Caco-2 (cell line): ENCODE results near the gene SGSM1. TPM values are rescaled to one million over a fixed set of nuclear protein-coding genes. Genes with fewer than 3 reads are reported as not detected.

ENCODE experiments used
- BruUV-seq: library from RNA; stranded (reverse); fragments of 400-500 nt; replicated peaks from 2 replicates; lab custom pipeline; 2021; lab: Mats Ljungman, UMichigan
- CTCF ChIA-PET: fragments of 300-600 bp; sonication (Branson Sonifier 250); formaldehyde crosslinking; loops from one replicate; lab custom pipeline; 2022; ENCODE audit warnings: antibody characterized with exemption; lab: Charles Lee
- POLR2A ChIA-PET: fragments of 300-600 bp; sonication (Branson Sonifier 250); formaldehyde crosslinking; loops from one replicate; lab custom pipeline; 2022; ENCODE audit warnings: antibody characterized with exemption; lab: Charles Lee
- DNase-seq, 2 experiments: peaks; one replicate each; pipeline versions ENCODE4 v3.0.0 to v3.0.0-alpha.2; 2020 to 2022
- H3K27me3 ChIP-seq: replicated peaks from 2 replicates; pipeline ENCODE4 v1.6.0; 2011; ENCODE audit warnings: low read length; ENCODE audit not compliant: control insufficient read depth, insufficient read depth
- H3K36me3 ChIP-seq: 2 replicates; pipeline ENCODE4 v1.5.1; 2011; ENCODE audit warnings: low read length; ENCODE audit not compliant: control insufficient read depth, insufficient read depth
- H3K4me1 ChIP-seq: fragments of 250-450 bp; sonication (Bioruptor Pico); 2 replicates; pipeline ENCODE4 v1.5.1; 2020; ENCODE audit warnings: mild to moderate bottlenecking
- H3K4me3 ChIP-seq: 2 replicates; pipeline ENCODE4 v1.5.1; 2011; ENCODE audit warnings: low read depth, mild to moderate bottlenecking, control low read depth, low read length
- H3K9me3 ChIP-seq: fragments of 250-450 bp; sonication (Bioruptor Pico); 2 replicates; pipeline ENCODE4 v1.5.1; 2020; ENCODE audit warnings: mild to moderate bottlenecking, moderate library complexity
- H3K27ac Mint-ChIP-seq: one replicate; pipeline ENCODE4 v1.8.0; 2022; ENCODE audit warnings: mixed read lengths; ENCODE audit not compliant: unreplicated experiment
- H3K27me3 Mint-ChIP-seq: one replicate; pipeline ENCODE4 v1.8.0; 2022; ENCODE audit warnings: mixed read lengths; ENCODE audit not compliant: insufficient read depth, unreplicated experiment
- H3K36me3 Mint-ChIP-seq: one replicate; pipeline ENCODE4 v1.8.0; 2022; ENCODE audit warnings: mild to moderate bottlenecking, mixed read lengths; ENCODE audit not compliant: insufficient read depth, unreplicated experiment
- H3K4me1 Mint-ChIP-seq: one replicate; pipeline ENCODE4 v1.8.0; 2022; ENCODE audit warnings: low read depth, mixed read lengths; ENCODE audit not compliant: unreplicated experiment
- H3K4me3 Mint-ChIP-seq: one replicate; pipeline ENCODE4 v1.8.0; 2022; ENCODE audit warnings: mild to moderate bottlenecking, moderate library complexity, mixed read lengths; ENCODE audit not compliant: unreplicated experiment
- H3K9me3 Mint-ChIP-seq: one replicate; pipeline ENCODE4 v1.8.0; 2022; ENCODE audit warnings: mixed read lengths; ENCODE audit not compliant: unreplicated experiment
- intact Hi-C: fragments of 100-400 bp; cut with micrococcal nuclease; formaldehyde crosslinking; loops from one replicate; pipeline ENCODE4 v1.10.0; 2022; ENCODE audit not compliant: unreplicated experiment
- total RNA-seq: library from RNA; stranded (reverse); gene quantifications from 2 replicates; pipeline ENCODE4 v1.2.3, GENCODE V29; 2022
- TF ChIP-seq, protein P1 (sequence below), 2 experiments: fragments of 200-600 bp in 1 of 2; IDR thresholded peaks; 1 replicate in 1 of 2; 2 replicates in 1 of 2; pipeline versions ENCODE4 v1.5.1 to v1.8.0; 2011 to 2022; ENCODE audit warnings: antibody characterized with exemption in 1 of 2, control low read depth in 1 of 2, inconsistent platforms in 1 of 2, low read depth in 1 of 2, low read length in 1 of 2, mild to moderate bottlenecking in 1 of 2, moderate library complexity in 1 of 2; ENCODE audit not compliant: insufficient read depth in 1 of 2, severe bottlenecking in 1 of 2, unreplicated experiment in 1 of 2

The SGSM1 gene
- total RNA-seq, 1 experiment from 2014 or later: 6.1 TPM

DNA sequence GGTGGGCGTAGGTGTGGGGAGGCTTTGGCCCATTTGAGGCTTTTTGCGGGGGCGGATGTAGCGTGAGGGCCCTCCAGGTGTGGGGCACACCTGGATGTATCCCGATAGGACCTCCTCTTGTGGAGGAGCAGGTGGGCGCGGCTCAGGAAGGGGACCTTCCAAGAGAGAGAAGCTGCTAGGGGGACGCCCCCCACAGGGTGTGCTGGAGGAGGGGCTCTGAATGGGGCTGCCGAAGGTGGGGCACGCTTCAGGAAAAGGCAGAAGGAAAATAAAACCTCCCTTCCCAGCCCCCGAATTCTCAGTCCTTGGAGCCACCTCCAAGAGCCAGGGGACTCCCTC lies 621 bp downstream of the SGSM1 start:
- intact Hi-C loops: no loop called here
- Mint-ChIP-seq H3K9me3 (no peaks in the 10 kb centered on the region), H3K27ac (no peak overlapping the region), H3K4me1 (peaks cover 27% of the 10 kb centered on the region), H3K27me3 (no peaks in the 10 kb centered on the region), H3K4me3 (peak overlapping the region; percentile 32), H3K36me3 (no peaks in the 10 kb centered on the region)
- DNase-seq: no peak
- ChIA-PET CTCF (interaction anchor here (0.6 to 1.1 kb wide), 13 partner anchors 15 to 305 kb away, joined by 3 to 9 read pairs (median 4); no protein-coding TSS in a partner anchor), POLR2A (interaction anchor here (0.6 to 1.0 kb wide), 2 partner anchors 31 to 72 kb away, joined by 10 read pairs; no protein-coding TSS in a partner anchor)
- Histone ChIP-seq H3K4me1 (peaks cover 20% of the 10 kb centered on the region), H3K9me3 (no peaks in the 10 kb centered on the region), H3K4me3 (peak overlapping the region; percentile 85), H3K36me3 (no peaks in the 10 kb centered on the region), H3K27me3 (no peaks in the 10 kb centered on the region)
- no TSS peak for BruUV-seq
- TF ChIP-seq, protein P1, sequence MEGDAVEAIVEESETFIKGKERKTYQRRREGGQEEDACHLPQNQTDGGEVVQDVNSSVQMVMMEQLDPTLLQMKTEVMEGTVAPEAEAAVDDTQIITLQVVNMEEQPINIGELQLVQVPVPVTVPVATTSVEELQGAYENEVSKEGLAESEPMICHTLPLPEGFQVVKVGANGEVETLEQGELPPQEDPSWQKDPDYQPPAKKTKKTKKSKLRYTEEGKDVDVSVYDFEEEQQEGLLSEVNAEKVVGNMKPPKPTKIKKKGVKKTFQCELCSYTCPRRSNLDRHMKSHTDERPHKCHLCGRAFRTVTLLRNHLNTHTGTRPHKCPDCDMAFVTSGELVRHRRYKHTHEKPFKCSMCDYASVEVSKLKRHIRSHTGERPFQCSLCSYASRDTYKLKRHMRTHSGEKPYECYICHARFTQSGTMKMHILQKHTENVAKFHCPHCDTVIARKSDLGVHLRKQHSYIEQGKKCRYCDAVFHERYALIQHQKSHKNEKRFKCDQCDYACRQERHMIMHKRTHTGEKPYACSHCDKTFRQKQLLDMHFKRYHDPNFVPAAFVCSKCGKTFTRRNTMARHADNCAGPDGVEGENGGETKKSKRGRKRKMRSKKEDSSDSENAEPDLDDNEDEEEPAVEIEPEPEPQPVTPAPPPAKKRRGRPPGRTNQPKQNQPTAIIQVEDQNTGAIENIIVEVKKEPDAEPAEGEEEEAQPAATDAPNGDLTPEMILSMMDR (IDR thresholded peaks at IDR 0.05; ENCODE audit: insufficient read depth in 1 of 2, low read depth in 1 of 2, low read length in 1 of 2, severe bottlenecking in 1 of 2, unreplicated experiment in 1 of 2): no peak

DNA sequence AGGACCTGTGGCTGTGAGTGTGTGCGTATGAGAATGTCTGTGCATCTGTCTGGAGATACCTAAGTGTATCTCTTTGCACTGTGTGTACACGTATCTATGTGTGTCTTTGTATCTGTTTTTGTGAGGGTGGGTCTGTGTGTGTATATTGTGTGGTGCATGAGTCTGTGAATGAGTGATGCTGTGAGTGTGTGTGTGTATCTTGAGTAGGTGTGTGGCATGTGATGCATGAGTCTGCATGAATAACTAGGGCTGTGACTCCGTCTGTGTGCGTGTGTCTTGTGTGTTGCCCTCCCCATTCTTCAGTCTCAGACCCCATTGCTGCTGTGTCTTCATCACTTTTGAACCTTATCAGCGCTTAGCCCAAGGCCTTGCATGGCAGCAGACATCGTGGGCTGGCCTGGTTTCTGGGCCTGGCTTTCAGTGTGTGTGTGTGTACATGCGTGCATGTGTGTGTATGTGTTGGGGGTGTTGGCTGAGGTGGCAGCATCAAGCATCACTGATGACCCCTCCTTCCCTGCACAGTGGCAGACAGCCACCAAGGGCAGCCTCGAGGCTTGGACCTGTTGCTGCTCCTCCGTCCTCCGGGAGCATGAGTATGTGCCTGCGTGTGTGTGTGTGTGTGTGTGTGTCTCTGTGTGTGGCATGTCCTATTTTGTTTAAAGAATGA lies 1.4 kb downstream of the SGSM1 start:
- peaks cover 22% of the 10 kb centered on the region for H3K4me1 Mint-ChIP-seq
- no peak overlapping the region for H3K27ac Mint-ChIP-seq
- Histone ChIP-seq H3K9me3 (no peaks in the 10 kb centered on the region), H3K4me1 (peaks cover 15% of the 10 kb centered on the region), H3K36me3 (no peaks in the 10 kb centered on the region), H3K27me3 (no peaks in the 10 kb centered on the region), H3K4me3 (no peak overlapping the region)
- TF ChIP-seq, protein P1 (IDR thresholded peaks at IDR 0.05; ENCODE audit: insufficient read depth in 1 of 2, low read depth in 1 of 2, low read length in 1 of 2, severe bottlenecking in 1 of 2, unreplicated experiment in 1 of 2): no peak
- H3K4me3 Mint-ChIP-seq: peak overlapping the region; percentile 32
- POLR2A ChIA-PET: no interaction called here
- BruUV-seq: TSS peak; percentile 18
- intact Hi-C loops: no loop called here
- no peaks in the 10 kb centered on the region for H3K36me3 Mint-ChIP-seq
- no peaks in the 10 kb centered on the region for H3K27me3 Mint-ChIP-seq
- no peaks in the 10 kb centered on the region for H3K9me3 Mint-ChIP-seq
- peak in 1 of 2 experiments; percentile 28 for DNase-seq
- CTCF ChIA-PET: no interaction called here

DNA sequence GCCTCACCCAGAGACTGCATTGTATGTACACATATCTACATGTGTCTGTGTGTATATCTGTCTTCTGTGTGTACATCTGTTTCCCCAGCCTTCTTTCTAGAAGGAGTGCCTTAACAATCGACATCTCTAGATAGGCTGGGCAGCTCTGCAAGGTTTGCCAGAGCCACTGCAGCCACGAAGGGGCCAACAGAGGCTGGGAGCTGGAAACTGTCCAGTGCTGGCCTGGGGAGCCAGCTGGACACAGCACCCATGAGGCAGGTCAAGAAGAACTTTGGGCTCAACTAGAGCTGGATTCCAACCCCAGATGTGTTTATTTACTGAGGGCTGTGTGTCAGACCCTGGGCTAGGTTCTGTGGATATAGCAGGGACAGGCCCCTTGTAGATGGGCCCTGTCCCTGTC lies 3.3 kb downstream of the SGSM1 start:
- H3K4me3 Mint-ChIP-seq: no peak overlapping the region
- CTCF ChIA-PET: no interaction called here
- Histone ChIP-seq H3K36me3 (no peaks in the 10 kb centered on the region; the same call in 1 of the 2 replicates), H3K4me1 (peaks cover 5% of the 10 kb centered on the region), H3K4me3 (no peak overlapping the region), H3K9me3 (no peaks in the 10 kb centered on the region), H3K27me3 (no peaks in the 10 kb centered on the region)
- H3K27me3 Mint-ChIP-seq: no peaks in the 10 kb centered on the region
- peaks cover 13% of the 10 kb centered on the region for H3K4me1 Mint-ChIP-seq
- TF ChIP-seq, protein P1 (IDR thresholded peaks at IDR 0.05; ENCODE audit: insufficient read depth in 1 of 2, low read depth in 1 of 2, low read length in 1 of 2, severe bottlenecking in 1 of 2, unreplicated experiment in 1 of 2): no peak
- POLR2A ChIA-PET: no interaction called here
- no peak overlapping the region for H3K27ac Mint-ChIP-seq
- intact Hi-C loops: no loop called here
- no TSS peak for BruUV-seq
- no peaks in the 10 kb centered on the region for H3K9me3 Mint-ChIP-seq
- DNase-seq: no peak
- H3K36me3 Mint-ChIP-seq: no peaks in the 10 kb centered on the region
